ENCODE data around the gene MYO15B.

The MYO15B gene

GRCh38 chr17:75565066-75565465 lies 22.5 kb upstream of the MYO15B start:
- H4K20me1 ChIP-seq (ENCODE audit: insufficient read depth, low read length, poor library complexity, severe bottlenecking): no peaks in the 10 kb centered on the region
- TF ChIP-seq EZH2phosphoT487 (IDR thresholded peaks at IDR 0.05; ENCODE audit: borderline replicate concordance): no peak
- TF ChIP-seq, protein P1, sequence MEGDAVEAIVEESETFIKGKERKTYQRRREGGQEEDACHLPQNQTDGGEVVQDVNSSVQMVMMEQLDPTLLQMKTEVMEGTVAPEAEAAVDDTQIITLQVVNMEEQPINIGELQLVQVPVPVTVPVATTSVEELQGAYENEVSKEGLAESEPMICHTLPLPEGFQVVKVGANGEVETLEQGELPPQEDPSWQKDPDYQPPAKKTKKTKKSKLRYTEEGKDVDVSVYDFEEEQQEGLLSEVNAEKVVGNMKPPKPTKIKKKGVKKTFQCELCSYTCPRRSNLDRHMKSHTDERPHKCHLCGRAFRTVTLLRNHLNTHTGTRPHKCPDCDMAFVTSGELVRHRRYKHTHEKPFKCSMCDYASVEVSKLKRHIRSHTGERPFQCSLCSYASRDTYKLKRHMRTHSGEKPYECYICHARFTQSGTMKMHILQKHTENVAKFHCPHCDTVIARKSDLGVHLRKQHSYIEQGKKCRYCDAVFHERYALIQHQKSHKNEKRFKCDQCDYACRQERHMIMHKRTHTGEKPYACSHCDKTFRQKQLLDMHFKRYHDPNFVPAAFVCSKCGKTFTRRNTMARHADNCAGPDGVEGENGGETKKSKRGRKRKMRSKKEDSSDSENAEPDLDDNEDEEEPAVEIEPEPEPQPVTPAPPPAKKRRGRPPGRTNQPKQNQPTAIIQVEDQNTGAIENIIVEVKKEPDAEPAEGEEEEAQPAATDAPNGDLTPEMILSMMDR (conservative IDR thresholded peaks at IDR 0.05; ENCODE audit: low read length): no peak
- no peak overlapping the region for H2AFZ ChIP-seq (ENCODE audit: low read length)
- H3K9me3 ChIP-seq (ENCODE audit: insufficient read depth, low read depth, low read length): no peaks in the 10 kb centered on the region
- H3K36me3 ChIP-seq (ENCODE audit: insufficient read depth, low read length): no peaks in the 10 kb centered on the region
- H3K9me2 ChIP-seq (replicated peaks; ENCODE audit: low read depth, low read length): no peaks in the 10 kb centered on the region
- H3F3A ChIP-seq (ENCODE audit: low read depth): no peaks in the 10 kb centered on the region
- no peak overlapping the region for H3K9ac ChIP-seq (ENCODE audit: low read depth, low read length, poor library complexity, severe bottlenecking)
- no peaks in the 10 kb centered on the region for H3K4me1 ChIP-seq (ENCODE audit: insufficient read depth, low read length, poor library complexity, severe bottlenecking)
- no peaks in the 10 kb centered on the region for H3K79me2 ChIP-seq (ENCODE audit: insufficient read depth, low read length)
- no peak overlapping the region for H3K4me3 ChIP-seq (ENCODE audit: low read length, poor library complexity, severe bottlenecking)
- no peak overlapping the region for H3K4me2 ChIP-seq (ENCODE audit: low read depth, low read length, poor library complexity, severe bottlenecking)
- no peaks in the 10 kb centered on the region for H3K27me3 ChIP-seq (ENCODE audit: insufficient read depth, low read length, poor library complexity, severe bottlenecking)

GRCh38 chr17:75565618-75566017 lies 22.0 kb upstream of the MYO15B start:
- H3K9me2 ChIP-seq (replicated peaks; ENCODE audit: low read depth, low read length): no peaks in the 10 kb centered on the region
- peaks cover 5% of the 10 kb centered on the region for H3K4me1 ChIP-seq (ENCODE audit: insufficient read depth, low read length, poor library complexity, severe bottlenecking)
- H3F3A ChIP-seq (ENCODE audit: low read depth): no peaks in the 10 kb centered on the region
- H3K4me3 ChIP-seq (ENCODE audit: low read length, poor library complexity, severe bottlenecking): no peak overlapping the region
- no peaks in the 10 kb centered on the region for H3K9me3 ChIP-seq (ENCODE audit: insufficient read depth, low read depth, low read length)
- no peaks in the 10 kb centered on the region for H3K36me3 ChIP-seq (ENCODE audit: insufficient read depth, low read length)
- H3K27me3 ChIP-seq (ENCODE audit: insufficient read depth, low read length, poor library complexity, severe bottlenecking): no peaks in the 10 kb centered on the region
- H2AFZ ChIP-seq (ENCODE audit: low read length): no peak overlapping the region
- no peaks in the 10 kb centered on the region for H4K20me1 ChIP-seq (ENCODE audit: insufficient read depth, low read length, poor library complexity, severe bottlenecking)
- no peak for TF ChIP-seq EZH2phosphoT487 (IDR thresholded peaks at IDR 0.05; ENCODE audit: borderline replicate concordance)
- TF ChIP-seq, protein P1 (conservative IDR thresholded peaks at IDR 0.05; ENCODE audit: low read length): no peak
- H3K4me2 ChIP-seq (ENCODE audit: low read depth, low read length, poor library complexity, severe bottlenecking): no peak overlapping the region
- H3K9ac ChIP-seq (ENCODE audit: low read depth, low read length, poor library complexity, severe bottlenecking): no peak overlapping the region
- H3K79me2 ChIP-seq (ENCODE audit: insufficient read depth, low read length): no peaks in the 10 kb centered on the region

DNA sequence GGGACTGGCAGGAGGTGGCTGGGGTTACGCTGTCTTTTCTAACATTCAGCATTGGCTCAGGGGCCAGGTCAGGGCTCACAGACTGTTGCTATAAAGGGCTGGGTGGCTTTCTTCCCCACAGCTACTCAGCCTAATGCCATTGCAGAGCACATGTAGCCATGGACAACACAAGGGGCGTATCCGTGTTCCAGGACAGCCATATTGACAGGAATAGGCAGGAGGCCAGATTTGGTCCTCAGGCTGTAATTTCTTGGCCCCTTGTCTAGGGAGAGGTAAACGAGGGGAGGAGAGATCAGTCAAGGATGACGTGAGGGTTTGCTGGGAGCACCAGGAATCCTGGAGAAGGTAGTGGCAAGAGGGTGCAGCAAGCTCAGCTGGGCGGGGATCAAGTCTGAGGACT lies 21.2 kb upstream of the MYO15B start:
- no peaks in the 10 kb centered on the region for H3K9me3 ChIP-seq (ENCODE audit: insufficient read depth, low read depth, low read length)
- no peak overlapping the region for H2AFZ ChIP-seq (ENCODE audit: low read length)
- H3K4me1 ChIP-seq (ENCODE audit: insufficient read depth, low read length, poor library complexity, severe bottlenecking): peaks cover 13% of the 10 kb centered on the region
- no peaks in the 10 kb centered on the region for H3K36me3 ChIP-seq (ENCODE audit: insufficient read depth, low read length)
- H3F3A ChIP-seq (ENCODE audit: low read depth): no peaks in the 10 kb centered on the region
- H3K79me2 ChIP-seq (ENCODE audit: insufficient read depth, low read length): no peaks in the 10 kb centered on the region
- no peaks in the 10 kb centered on the region for H3K9me2 ChIP-seq (replicated peaks; ENCODE audit: low read depth, low read length)
- no peaks in the 10 kb centered on the region for H4K20me1 ChIP-seq (ENCODE audit: insufficient read depth, low read length, poor library complexity, severe bottlenecking)
- H3K9ac ChIP-seq (ENCODE audit: low read depth, low read length, poor library complexity, severe bottlenecking): no peak overlapping the region
- H3K4me2 ChIP-seq (ENCODE audit: low read depth, low read length, poor library complexity, severe bottlenecking): no peak overlapping the region
- no peak for TF ChIP-seq EZH2phosphoT487 (IDR thresholded peaks at IDR 0.05; ENCODE audit: borderline replicate concordance)
- no peaks in the 10 kb centered on the region for H3K27me3 ChIP-seq (ENCODE audit: insufficient read depth, low read length, poor library complexity, severe bottlenecking)
- no peak overlapping the region for H3K4me3 ChIP-seq (ENCODE audit: low read length, poor library complexity, severe bottlenecking)

GRCh38 chr17:75566834-75567233 lies 20.8 kb upstream of the MYO15B start:
- Histone ChIP-seq H3K79me2 (ENCODE audit: insufficient read depth, low read length) (no peaks in the 10 kb centered on the region), H2AFZ (ENCODE audit: low read length) (no peak overlapping the region), H3K4me2 (ENCODE audit: low read depth, low read length, poor library complexity, severe bottlenecking) (no peak overlapping the region), H3K4me1 (ENCODE audit: insufficient read depth, low read length, poor library complexity, severe bottlenecking) (peaks cover 15% of the 10 kb centered on the region), H4K20me1 (ENCODE audit: insufficient read depth, low read length, poor library complexity, severe bottlenecking) (no peaks in the 10 kb centered on the region), H3K9ac (ENCODE audit: low read depth, low read length, poor library complexity, severe bottlenecking) (no peak overlapping the region), H3F3A (ENCODE audit: low read depth) (no peaks in the 10 kb centered on the region), H3K36me3 (ENCODE audit: insufficient read depth, low read length) (no peaks in the 10 kb centered on the region), H3K9me3 (ENCODE audit: insufficient read depth, low read depth, low read length) (no peaks in the 10 kb centered on the region), H3K9me2 (replicated peaks; ENCODE audit: low read depth, low read length) (no peaks in the 10 kb centered on the region), H3K27me3 (ENCODE audit: insufficient read depth, low read length, poor library complexity, severe bottlenecking) (no peaks in the 10 kb centered on the region), H3K4me3 (ENCODE audit: low read length, poor library complexity, severe bottlenecking) (no peak overlapping the region)
- TF ChIP-seq EZH2phosphoT487 (IDR thresholded peaks at IDR 0.05; ENCODE audit: borderline replicate concordance): no peak
- TF ChIP-seq, protein P1 (conservative IDR thresholded peaks at IDR 0.05; ENCODE audit: low read length): no peak
